GM10266 (cell line): ENCODE results near the gene OBP2A.

Experiments
- DNase-seq: peaks from one replicate; pipeline ENCODE4 v3.0.0; 2012; ENCODE audit errors: extremely low spot score
- TF ChIP-seq, protein P1 (sequence below): IDR thresholded peaks from 2 replicates; pipeline ENCODE4 v1.5.1; 2012; ENCODE audit warnings: mild to moderate bottlenecking, low read depth; ENCODE audit not compliant: control insufficient read depth, insufficient read depth; ENCODE audit errors: missing control alignments

OBP2A gene

DNA sequence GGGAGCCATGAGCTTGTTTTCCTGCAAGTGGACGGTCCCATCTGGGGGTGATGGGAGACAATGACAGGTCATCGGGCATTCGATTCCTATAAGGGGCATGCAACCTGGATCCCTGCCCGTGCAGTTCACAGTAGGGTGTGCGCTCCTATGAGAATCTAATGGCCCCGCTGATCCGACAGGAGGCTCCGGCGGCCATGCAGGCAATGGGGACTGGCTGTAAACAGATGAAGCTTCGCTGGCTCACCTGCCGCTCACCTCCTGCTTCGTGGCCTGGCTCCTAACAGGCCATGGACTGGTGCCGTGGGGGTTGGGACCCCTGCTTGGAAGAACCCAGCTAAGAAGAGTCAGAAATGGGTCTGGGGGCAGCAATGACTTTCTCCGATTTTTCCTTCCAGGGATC, 36.6 kb downstream of the OBP2A start:
- TF ChIP-seq, protein P1, sequence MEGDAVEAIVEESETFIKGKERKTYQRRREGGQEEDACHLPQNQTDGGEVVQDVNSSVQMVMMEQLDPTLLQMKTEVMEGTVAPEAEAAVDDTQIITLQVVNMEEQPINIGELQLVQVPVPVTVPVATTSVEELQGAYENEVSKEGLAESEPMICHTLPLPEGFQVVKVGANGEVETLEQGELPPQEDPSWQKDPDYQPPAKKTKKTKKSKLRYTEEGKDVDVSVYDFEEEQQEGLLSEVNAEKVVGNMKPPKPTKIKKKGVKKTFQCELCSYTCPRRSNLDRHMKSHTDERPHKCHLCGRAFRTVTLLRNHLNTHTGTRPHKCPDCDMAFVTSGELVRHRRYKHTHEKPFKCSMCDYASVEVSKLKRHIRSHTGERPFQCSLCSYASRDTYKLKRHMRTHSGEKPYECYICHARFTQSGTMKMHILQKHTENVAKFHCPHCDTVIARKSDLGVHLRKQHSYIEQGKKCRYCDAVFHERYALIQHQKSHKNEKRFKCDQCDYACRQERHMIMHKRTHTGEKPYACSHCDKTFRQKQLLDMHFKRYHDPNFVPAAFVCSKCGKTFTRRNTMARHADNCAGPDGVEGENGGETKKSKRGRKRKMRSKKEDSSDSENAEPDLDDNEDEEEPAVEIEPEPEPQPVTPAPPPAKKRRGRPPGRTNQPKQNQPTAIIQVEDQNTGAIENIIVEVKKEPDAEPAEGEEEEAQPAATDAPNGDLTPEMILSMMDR = no peak
- DNase-seq = no peak

DNA sequence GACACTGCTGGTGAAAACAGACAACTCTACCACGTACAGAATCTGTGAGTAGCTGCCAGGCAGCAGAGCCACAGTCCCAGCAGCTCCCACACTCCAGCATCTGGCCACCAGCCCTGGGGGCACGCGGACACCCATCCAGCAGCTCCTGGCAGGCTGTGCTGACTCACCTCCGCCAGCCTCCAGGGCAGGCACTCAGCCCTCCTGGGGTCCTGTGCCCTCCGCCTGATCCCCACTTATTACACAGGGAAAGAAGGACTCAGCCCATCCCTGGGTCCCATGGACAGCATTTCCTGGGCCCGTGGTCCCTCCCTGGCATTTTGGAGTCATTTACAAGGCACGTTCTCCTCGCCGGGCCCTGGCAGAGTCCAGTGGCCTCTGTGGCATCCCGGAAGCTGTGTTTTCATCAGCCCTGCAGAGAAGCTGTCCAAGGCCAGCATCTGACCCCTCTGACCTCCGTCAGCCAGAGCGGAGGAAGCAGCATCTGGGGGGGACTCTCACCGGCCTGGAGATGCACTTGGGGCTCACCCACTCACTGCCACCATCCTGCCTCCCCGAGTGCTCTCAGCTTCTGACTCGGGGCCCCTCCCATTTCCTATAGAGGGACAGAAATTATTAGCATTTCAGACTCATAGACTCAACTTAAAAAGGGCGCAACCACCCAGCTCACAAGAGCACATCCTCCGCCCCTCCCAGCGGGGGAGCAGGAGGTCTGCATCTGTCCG, 37.2 kb downstream of the OBP2A start:
- TF ChIP-seq, protein P1 = no peak
- DNase-seq = no peak

DNA sequence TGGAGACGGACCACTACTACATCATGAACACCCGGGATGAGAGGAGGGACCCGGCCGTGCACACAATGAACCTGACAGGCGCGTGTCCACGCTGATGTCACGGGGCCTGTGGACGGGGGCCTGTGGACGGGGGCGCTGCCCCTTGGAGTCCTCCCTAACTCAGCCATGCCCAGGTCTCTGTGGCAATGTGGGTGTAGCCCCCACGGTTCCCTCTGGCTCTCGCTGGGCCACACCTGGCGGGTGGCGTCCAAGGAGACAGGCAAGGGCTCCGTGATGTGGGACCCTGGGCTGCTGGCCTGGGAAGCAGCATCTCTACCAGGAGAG, 37.7 kb downstream of the OBP2A start:
- no peak for DNase-seq
- TF ChIP-seq, protein P1 = no peak

DNA sequence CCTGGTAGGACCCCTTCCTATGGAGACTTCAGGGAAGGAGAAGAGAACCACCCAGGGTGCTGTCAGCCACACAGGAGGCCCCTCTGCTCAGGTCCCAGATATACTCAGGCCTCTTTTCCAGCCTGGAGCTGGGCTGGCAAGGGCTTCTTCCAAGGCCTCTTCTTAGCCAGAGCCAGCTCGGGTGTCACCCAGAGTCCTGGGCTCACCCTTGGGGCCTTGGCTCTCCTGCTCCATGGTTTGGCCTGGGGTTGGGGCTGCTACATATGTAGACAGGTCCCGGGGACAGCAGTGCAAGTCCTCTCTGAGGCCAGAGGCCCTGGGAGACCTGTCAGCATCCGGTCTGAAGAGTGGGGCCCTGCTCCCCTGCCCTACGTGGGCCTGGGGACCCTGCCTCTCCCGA, 38.4 kb downstream of the OBP2A start:
- no peak for DNase-seq
- TF ChIP-seq, protein P1 = no peak

DNA sequence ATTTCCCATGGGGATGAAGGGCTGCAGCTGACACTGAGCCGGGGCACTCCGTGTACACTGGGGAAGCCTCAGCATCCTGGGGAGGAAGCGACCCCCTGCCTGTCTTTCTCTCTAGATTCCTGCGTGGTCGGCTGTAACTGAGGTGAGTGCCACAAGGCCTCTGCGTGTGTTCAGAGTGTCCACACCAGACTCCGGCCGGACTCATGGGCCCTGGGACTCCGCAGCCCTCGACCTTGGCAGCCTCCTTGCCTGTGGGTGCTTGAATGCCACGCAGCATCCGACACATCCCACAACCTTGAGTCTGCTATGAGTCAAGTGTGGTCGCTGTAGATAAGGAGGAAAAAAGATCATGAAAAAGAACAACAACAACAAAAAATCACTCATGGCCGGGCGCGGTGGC, 39.0 kb downstream of the OBP2A start:
- TF ChIP-seq, protein P1 = no peak
- DNase-seq = no peak

DNA sequence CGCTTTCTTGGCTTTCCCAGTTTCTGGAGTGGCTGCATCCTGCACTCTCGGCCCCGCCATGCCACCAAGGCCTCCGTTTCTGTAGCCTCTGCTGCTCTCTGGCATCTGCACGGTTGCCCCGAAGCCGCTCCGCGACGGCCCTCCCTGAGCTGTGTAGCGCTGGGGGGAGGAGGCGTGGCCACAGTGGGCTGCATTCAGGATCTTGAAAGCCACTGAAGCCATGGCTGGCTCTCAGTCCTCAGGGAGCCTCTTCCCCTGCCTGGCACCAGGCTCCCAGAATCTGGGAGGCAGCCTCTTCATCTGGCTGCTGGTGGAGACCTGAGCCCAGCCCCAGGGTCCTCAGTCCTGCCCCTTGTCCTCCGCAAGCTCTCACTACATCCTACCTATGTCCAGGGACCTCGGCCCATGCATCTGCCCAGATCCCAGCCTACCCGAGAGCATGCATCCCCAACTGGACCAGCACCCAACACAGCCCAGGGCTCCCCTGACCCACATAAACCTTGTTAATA, 40.7 kb downstream of the OBP2A start:
- TF ChIP-seq, protein P1 = no peak
- DNase-seq = no peak

DNA sequence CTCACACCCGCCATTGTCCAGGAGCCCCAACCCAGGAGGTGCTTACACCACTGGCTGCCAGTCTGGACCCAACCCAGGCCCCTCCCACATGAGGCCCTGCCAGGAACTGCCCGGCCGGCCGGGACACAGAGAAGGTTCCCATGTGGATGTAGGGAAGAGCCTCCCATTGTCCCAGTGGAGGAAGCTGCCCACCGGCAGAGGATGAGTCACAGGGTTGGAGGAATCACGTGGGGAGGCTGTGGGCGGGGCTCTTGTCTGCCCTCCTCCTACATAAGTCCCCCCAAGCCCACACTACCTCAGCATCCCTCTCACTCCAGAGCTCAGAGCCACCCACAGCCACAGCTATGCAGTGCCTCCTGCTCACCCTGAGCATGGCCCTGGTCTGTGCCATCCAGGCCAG, 41.7 kb downstream of the OBP2A start:
- TF ChIP-seq, protein P1 = no peak
- DNase-seq = no peak
